ENCODE results near the gene SLC29A4. TPM values are rescaled to one million over a fixed set of nuclear protein-coding genes. Genes with fewer than 3 reads are reported as not detected.

SLC29A4 gene
- total RNA-seq, 1 experiment from 2014 or later = 8.9 TPM

DNA sequence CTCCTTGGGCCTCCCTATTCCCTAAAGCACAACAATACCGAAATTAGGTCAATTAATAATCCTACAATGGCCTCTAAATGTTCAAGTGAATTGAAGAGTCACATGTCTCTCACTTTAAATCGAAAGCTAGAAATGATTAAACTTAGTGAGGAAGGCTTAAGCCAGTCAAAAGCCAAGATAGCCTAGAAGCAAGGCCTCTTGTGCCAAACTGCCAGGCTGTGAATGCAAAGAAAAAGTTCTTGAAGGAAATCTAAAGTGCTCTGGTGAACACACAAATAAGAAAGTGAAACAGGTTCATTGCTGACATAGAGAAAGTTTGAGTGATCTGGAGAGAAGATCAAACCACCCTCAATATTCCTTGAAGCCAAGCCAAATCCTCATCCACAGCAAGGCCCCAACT, 57.2 kb downstream of the SLC29A4 start:
- Histone ChIP-seq H3K9me2 (replicated peaks; ENCODE audit: low read length) (no peaks in the 10 kb centered on the region), H3K4me1 (ENCODE audit: insufficient read depth, low read length) (no peaks in the 10 kb centered on the region), H3K4me2 (ENCODE audit: low read length) (no peak overlapping the region), H3F3A (ENCODE audit: low read length, unreplicated experiment) (no peaks in the 10 kb centered on the region), H3K9me3 (ENCODE audit: low read length) (no peaks in the 10 kb centered on the region), H3K79me2 (ENCODE audit: low read length) (no peaks in the 10 kb centered on the region), H3K27me3 (ENCODE audit: low read length) (no peaks in the 10 kb centered on the region), H3K36me3 (ENCODE audit: low read depth, low read length) (0 out of 2 replicates have a peak, but pooled peaks cover 6% of the 10 kb centered on the region), H3K9ac (ENCODE audit: low read length) (no peak overlapping the region), H4K20me1 (ENCODE audit: low read length) (no peaks in the 10 kb centered on the region), H2AFZ (ENCODE audit: low read length) (no peak overlapping the region), H3K27ac (ENCODE audit: low read length) (no peak overlapping the region), H3K4me3 (ENCODE audit: low read length) (no peak overlapping the region)
- no TSS peak for BruUV-seq (replicated peaks)
- ChIA-PET POLR2A (ENCODE audit: unreplicated experiment) (interaction anchor here (0.6 kb wide), 1 partner anchor 112 kb away, joined by 3 read pairs; no protein-coding TSS in a partner anchor), CTCF (no interaction called here)
- ATAC-seq (no peak), DNase-seq (no peak)
- intact Hi-C loops (cut with micrococcal nuclease) = no loop called here
- no peak for TF ChIP-seq EZH2 (IDR thresholded peaks at IDR 0.05; ENCODE audit: low read length, unreplicated experiment)

GRCh38 chr7:5342631-5343030, 59.9 kb downstream of the SLC29A4 start:
- H2AFZ ChIP-seq (ENCODE audit: low read length) = no peak overlapping the region
- H4K20me1 ChIP-seq (ENCODE audit: low read length) = no peaks in the 10 kb centered on the region
- TF ChIP-seq EZH2phosphoT487 (IDR thresholded peaks at IDR 0.05; ENCODE audit: borderline replicate concordance, low read length) = no peak
- TF ChIP-seq EZH2 (IDR thresholded peaks at IDR 0.05; ENCODE audit: low read length, unreplicated experiment) = no peak
- TF ChIP-seq CTCF (conservative IDR thresholded peaks at IDR 0.05; ENCODE audit: low read depth, low read length) = no peak
- ATAC-seq = no peak
- no peaks in the 10 kb centered on the region for H3K9me3 ChIP-seq (ENCODE audit: low read length)
- intact Hi-C loops (cut with micrococcal nuclease) = no loop called here
- no peaks in the 10 kb centered on the region for H3K9me2 ChIP-seq (replicated peaks; ENCODE audit: low read length)
- H3K4me3 ChIP-seq (ENCODE audit: low read length) = no peak overlapping the region
- H3K27me3 ChIP-seq (ENCODE audit: low read length) = no peaks in the 10 kb centered on the region
- no peak overlapping the region for H3K9ac ChIP-seq (ENCODE audit: low read length)
- TSS peak; percentile 21 for BruUV-seq (replicated peaks)
- no peaks in the 10 kb centered on the region for H3K79me2 ChIP-seq (ENCODE audit: low read length)
- POLR2A ChIA-PET (ENCODE audit: unreplicated experiment) = no interaction called here
- no peaks in the 10 kb centered on the region for H3K4me1 ChIP-seq (ENCODE audit: insufficient read depth, low read length)
- DNase-seq = no peak
- H3K36me3 ChIP-seq (ENCODE audit: low read depth, low read length) = 0 out of 2 replicates have a peak, but pooled peaks cover 7% of the 10 kb centered on the region
- CTCF ChIA-PET = no interaction called here
- H3F3A ChIP-seq (ENCODE audit: low read length, unreplicated experiment) = no peaks in the 10 kb centered on the region
- no peak overlapping the region for H3K27ac ChIP-seq (ENCODE audit: low read length)
- no peak overlapping the region for H3K4me2 ChIP-seq (ENCODE audit: low read length)

GRCh38 chr7:5343884-5344283, 61.1 kb downstream of the SLC29A4 start:
- no TSS peak for BruUV-seq (replicated peaks)
- H3K4me1 ChIP-seq (ENCODE audit: insufficient read depth, low read length) = no peaks in the 10 kb centered on the region
- H3K4me3 ChIP-seq (ENCODE audit: low read length) = no peak overlapping the region
- H3K9ac ChIP-seq (ENCODE audit: low read length) = no peak overlapping the region
- no peaks in the 10 kb centered on the region for H3K9me2 ChIP-seq (replicated peaks; ENCODE audit: low read length)
- H3K27me3 ChIP-seq (ENCODE audit: low read length) = no peaks in the 10 kb centered on the region
- DNase-seq (no peak), ATAC-seq (no peak)
- H3K36me3 ChIP-seq (ENCODE audit: low read depth, low read length) = 0 out of 2 replicates have a peak, but pooled peaks cover 7% of the 10 kb centered on the region
- ChIA-PET CTCF (no interaction called here), POLR2A (ENCODE audit: unreplicated experiment) (no interaction called here)
- no peak overlapping the region for H3K27ac ChIP-seq (ENCODE audit: low read length)
- TF ChIP-seq EZH2phosphoT487 (IDR thresholded peaks at IDR 0.05; ENCODE audit: borderline replicate concordance, low read length) = no peak
- no peak for TF ChIP-seq CTCF (conservative IDR thresholded peaks at IDR 0.05; ENCODE audit: low read depth, low read length)
- TF ChIP-seq EZH2 (IDR thresholded peaks at IDR 0.05; ENCODE audit: low read length, unreplicated experiment) = no peak
- no peaks in the 10 kb centered on the region for H4K20me1 ChIP-seq (ENCODE audit: low read length)
- no peaks in the 10 kb centered on the region for H3F3A ChIP-seq (ENCODE audit: low read length, unreplicated experiment)
- H2AFZ ChIP-seq (ENCODE audit: low read length) = no peak overlapping the region
- no peak overlapping the region for H3K4me2 ChIP-seq (ENCODE audit: low read length)
- H3K9me3 ChIP-seq (ENCODE audit: low read length) = no peaks in the 10 kb centered on the region
- H3K79me2 ChIP-seq (ENCODE audit: low read length) = no peaks in the 10 kb centered on the region
- intact Hi-C loops (cut with micrococcal nuclease) = no loop called here

Measured in PC-3 (cell line).